MM.1S (cell line): ENCODE results near the gene ZP2.

ENCODE experiments used
- DNase-seq: peaks from one replicate; pipeline ENCODE4 v3.0.0-alpha.2; 2015
- H2AFZ ChIP-seq: fragments of 300-600 bp; sonication (generic); 2 replicates; pipeline ENCODE4 v1.6.0; 2016; ENCODE audit warnings: antibody characterized with exemption, low read length
- H3F3A ChIP-seq: fragments of 300-600 bp; sonication (generic); 2 replicates; pipeline ENCODE4 v1.6.1; 2016; ENCODE audit warnings: mild to moderate bottlenecking, antibody characterized with exemption, low read length, moderate library complexity, mixed read lengths; ENCODE audit not compliant: insufficient read depth
- H3K27ac ChIP-seq: fragments of 300-600 bp; sonication (generic); 2 replicates; pipeline ENCODE4 v1.5.1; 2016; ENCODE audit warnings: mild to moderate bottlenecking, low read length
- H3K27me3 ChIP-seq: fragments of 300-600 bp; sonication (generic); replicated peaks from 2 replicates; pipeline ENCODE4 v1.6.0; 2016; ENCODE audit warnings: low read length; ENCODE audit not compliant: insufficient read depth
- H3K36me3 ChIP-seq: fragments of 300-600 bp; sonication (generic); replicated peaks from 2 replicates; pipeline ENCODE4 v1.6.1; 2016; ENCODE audit warnings: mild to moderate bottlenecking, low read length, mixed read lengths; ENCODE audit not compliant: insufficient read depth
- H3K4me1 ChIP-seq: fragments of 300-600 bp; sonication (generic); 2 replicates; pipeline ENCODE4 v1.6.1; 2016; ENCODE audit warnings: low read length, mixed read lengths
- H3K4me2 ChIP-seq: fragments of 300-600 bp; sonication (generic); 2 replicates; pipeline ENCODE4 v1.6.0; 2016; ENCODE audit warnings: low read depth, low read length
- H3K4me3 ChIP-seq: fragments of 300-600 bp; sonication (generic); 2 replicates; pipeline ENCODE4 v1.5.1; 2016; ENCODE audit warnings: low read length, mixed read lengths
- H3K79me2 ChIP-seq: fragments of 300-600 bp; sonication (generic); 2 replicates; pipeline ENCODE4 v1.6.1; 2016; ENCODE audit warnings: mixed run types, low read length, mixed read lengths
- H3K9ac ChIP-seq: fragments of 300-600 bp; sonication (generic); 2 replicates; pipeline ENCODE4 v1.6.1; 2016; ENCODE audit warnings: low read length, mixed read lengths
- H3K9me2 ChIP-seq: fragments of 300-600 bp; sonication (generic); replicated peaks from 2 replicates; pipeline ENCODE4 v1.6.1; 2016; ENCODE audit warnings: mild to moderate bottlenecking, low read length, mixed read lengths; ENCODE audit not compliant: insufficient read depth
- H3K9me3 ChIP-seq: fragments of 300-600 bp; sonication (generic); replicated peaks from 2 replicates; pipeline ENCODE4 v1.6.1; 2016; ENCODE audit warnings: mild to moderate bottlenecking, low read length, mixed read lengths; ENCODE audit not compliant: insufficient read depth
- H4K20me1 ChIP-seq: fragments of 300-600 bp; sonication (generic); 2 replicates; pipeline ENCODE4 v1.6.1; 2016; ENCODE audit warnings: mild to moderate bottlenecking, low read length, moderate library complexity, mixed read lengths; ENCODE audit not compliant: insufficient read depth
- CTCF ChIP-seq: fragments of 300-600 bp; sonication (generic); IDR thresholded peaks from 2 replicates; pipeline ENCODE4 v1.5.1; 2016; ENCODE audit warnings: antibody characterized with exemption, low read length, mixed read lengths
- EZH2 ChIP-seq: fragments of 300-600 bp; sonication (generic); optimal IDR thresholded peaks from 2 replicates; pipeline ENCODE3; 2017; ENCODE audit warnings: low read depth, mild to moderate bottlenecking, antibody characterized with exemption, low read length, mixed read lengths
- EZH2phosphoT487 ChIP-seq: fragments of 300-600 bp; sonication (generic); IDR thresholded peaks from 2 replicates; pipeline ENCODE4 v1.6.1; 2018; ENCODE audit warnings: antibody characterized with exemption, low read length

The ZP2 gene

GRCh38 chr16:21169249-21169981 lies 42.0 kb downstream of the ZP2 start:
- no peaks in the 10 kb centered on the region for H3K9me3 ChIP-seq
- no peaks in the 10 kb centered on the region for H3F3A ChIP-seq
- H3K79me2 ChIP-seq: no peaks in the 10 kb centered on the region
- H3K27me3 ChIP-seq: no peaks in the 10 kb centered on the region
- no peak overlapping the region for H3K4me2 ChIP-seq
- H2AFZ ChIP-seq: no peak overlapping the region
- DNase-seq: no peak
- H4K20me1 ChIP-seq: no peaks in the 10 kb centered on the region
- no peaks in the 10 kb centered on the region for H3K9me2 ChIP-seq
- no peak overlapping the region for H3K9ac ChIP-seq
- no peak for TF ChIP-seq EZH2
- TF ChIP-seq EZH2phosphoT487: no peak
- TF ChIP-seq CTCF: no peak
- H3K4me1 ChIP-seq: no peaks in the 10 kb centered on the region
- H3K27ac ChIP-seq: no peak overlapping the region
- H3K36me3 ChIP-seq: no peaks in the 10 kb centered on the region
- H3K4me3 ChIP-seq: no peak overlapping the region

- no peaks in the 10 kb centered on the region for H3K9me3 ChIP-seq
- no peak overlapping the region for H3K4me2 ChIP-seq
- H3K27ac ChIP-seq: no peak overlapping the region
- no peaks in the 10 kb centered on the region for H3F3A ChIP-seq
- no peak for DNase-seq
- H3K36me3 ChIP-seq: no peaks in the 10 kb centered on the region
- H4K20me1 ChIP-seq: no peaks in the 10 kb centered on the region
- no peaks in the 10 kb centered on the region for H3K9me2 ChIP-seq
- H3K79me2 ChIP-seq: no peaks in the 10 kb centered on the region
- H3K4me3 ChIP-seq: no peak overlapping the region
- H2AFZ ChIP-seq: no peak overlapping the region
- TF ChIP-seq CTCF: no peak
- TF ChIP-seq EZH2phosphoT487: no peak
- no peak for TF ChIP-seq EZH2
- no peaks in the 10 kb centered on the region for H3K27me3 ChIP-seq
- H3K4me1 ChIP-seq: no peaks in the 10 kb centered on the region
- no peak overlapping the region for H3K9ac ChIP-seq
Measured at GRCh38 chr16:21167929-21168602, 43.3 kb downstream of the ZP2 start.

- H3K9me3 ChIP-seq: no peaks in the 10 kb centered on the region
- no peak overlapping the region for H3K4me3 ChIP-seq
- H3K4me2 ChIP-seq: no peak overlapping the region
- no peaks in the 10 kb centered on the region for H3K36me3 ChIP-seq
- H4K20me1 ChIP-seq: no peaks in the 10 kb centered on the region
- no peaks in the 10 kb centered on the region for H3K79me2 ChIP-seq
- no peak overlapping the region for H3K9ac ChIP-seq
- no peaks in the 10 kb centered on the region for H3K9me2 ChIP-seq
- TF ChIP-seq EZH2phosphoT487 (no peak), EZH2 (no peak), CTCF (no peak)
- no peak overlapping the region for H2AFZ ChIP-seq
- no peak for DNase-seq
- H3K27ac ChIP-seq: no peak overlapping the region
- H3K27me3 ChIP-seq: no peaks in the 10 kb centered on the region
- H3F3A ChIP-seq: no peaks in the 10 kb centered on the region
- no peaks in the 10 kb centered on the region for H3K4me1 ChIP-seq
Measured at GRCh38 chr16:21167360-21167759, 44.0 kb downstream of the ZP2 start.
